Activated CD4-positive, alpha-beta T cell treated with anti-CD3 and anti-CD28 coated beads, Interleukin-2, amount 50 U/mL, for 16 hours (primary cell): ENCODE measurements around the gene AKR1B1.

ENCODE experiments used
- DNase-seq: peaks from one replicate; pipeline ENCODE4 v3.0.0-alpha.2; 2020

AKR1B1 gene

DNA sequence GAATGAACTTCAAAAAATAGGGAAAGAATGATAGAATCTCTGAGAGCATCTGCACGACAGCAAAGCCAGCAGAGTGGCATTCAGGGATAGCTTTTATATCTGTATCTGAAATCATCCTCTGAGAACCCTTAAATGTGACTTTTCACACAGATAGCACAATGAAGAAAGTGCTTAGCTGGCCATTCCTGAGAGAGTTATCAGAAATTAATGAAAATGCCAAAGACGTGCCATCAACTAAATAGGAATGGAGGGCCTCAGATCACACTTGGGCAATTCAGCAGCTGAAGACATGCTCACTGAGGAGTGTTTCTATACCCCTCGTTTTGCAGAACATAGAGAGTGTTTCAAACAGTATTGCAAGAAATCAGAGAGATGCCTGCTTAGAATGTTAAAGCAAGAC, 51.6 kb downstream of the AKR1B1 start:
- no peak for DNase-seq

GRCh38 chr7:134406431-134406830, 52.5 kb downstream of the AKR1B1 start:
- DNase-seq, result no peak

GRCh38 chr7:134405299-134405698, 53.6 kb downstream of the AKR1B1 start:
- DNase-seq, result no peak

- DNase-seq, result no peak
These were observed 55.8 kb downstream of the AKR1B1 start for GRCh38 chr7:134403062-134403461.

GRCh38 chr7:134400859-134401258, 58.0 kb downstream of the AKR1B1 start:
- no peak for DNase-seq

DNA sequence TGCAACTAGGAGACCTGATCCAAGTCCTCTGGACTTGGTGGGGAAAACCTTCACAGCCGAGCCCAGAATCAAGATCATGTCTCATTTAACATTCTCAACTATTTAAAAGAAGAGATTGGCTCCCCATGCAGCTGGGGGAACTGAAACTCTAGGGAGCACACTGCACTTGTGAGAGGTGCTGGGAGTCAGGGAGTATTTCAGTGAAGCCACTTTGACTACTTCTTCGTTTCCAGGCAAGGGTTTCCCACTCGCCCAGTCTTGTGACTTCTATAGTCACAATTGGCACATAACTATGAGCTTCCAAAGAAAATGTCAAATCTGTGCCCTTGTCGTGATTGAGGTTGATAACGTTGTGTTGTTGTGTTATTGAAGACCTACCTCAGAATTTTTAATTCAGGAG, 62.9 kb downstream of the AKR1B1 start:
- DNase-seq, result no peak

DNA sequence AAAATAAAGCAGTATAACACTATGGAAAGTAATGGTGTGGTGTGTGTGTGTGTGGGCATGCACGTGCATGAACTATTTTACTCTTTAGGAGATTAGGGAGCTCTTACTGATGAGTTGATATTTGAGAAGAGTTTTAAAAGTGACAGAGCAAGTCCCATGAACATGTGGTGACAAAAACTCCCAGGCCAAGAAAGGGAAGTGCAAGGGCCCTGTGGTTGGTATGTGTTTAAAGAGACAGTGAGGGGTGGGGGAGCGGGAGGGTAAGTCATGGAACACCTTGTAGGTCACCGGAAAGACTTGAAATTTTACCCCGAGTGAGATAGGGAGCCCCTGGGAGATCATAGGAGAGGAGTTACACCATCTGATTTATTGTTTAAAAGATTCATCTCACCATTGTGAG, 63.3 kb downstream of the AKR1B1 start:
- no peak for DNase-seq

GRCh38 chr7:134394056-134394455, 64.8 kb downstream of the AKR1B1 start:
- DNase-seq, result no peak
